RWPE1 (cell line): Measurements from ENCODE around the gene CELF4.

Experiments used
- CTCF ChIA-PET: fragments of 350-600 bp; sonication (Branson Sonifier 250); formaldehyde crosslinking; extraction: SDS; loops from one replicate; lab custom pipeline; 2021; lab: Yijun Ruan, JAX
- POLR2A ChIA-PET: fragments of 400-600 bp; formaldehyde crosslinking; extraction: SDS; loops from one replicate; lab custom pipeline; 2020; ENCODE audit warnings: antibody characterized with exemption; ENCODE audit not compliant: low non-redundant PET; lab: Yijun Ruan, JAX
- DNase-seq: peaks from one replicate; pipeline ENCODE4 v3.0.0; 2012; ENCODE audit warnings: low spot score
- H3K27ac ChIP-seq: fragments of 450-650 bp; 2 replicates; pipeline ENCODE4 v1.5.1; 2017
- CTCF ChIP-seq: fragments of 450-650 bp; conservative IDR thresholded peaks from 2 replicates; pipeline ENCODE4 v1.5.1; 2017; ENCODE audit warnings: low read depth, mild to moderate bottlenecking

Gene CELF4

GRCh38 chr18:37277804-37278203, 287.8 kb downstream of the CELF4 start:
- CTCF ChIA-PET = no interaction called here
- no peak overlapping the region for H3K27ac ChIP-seq
- POLR2A ChIA-PET = no interaction called here
- DNase-seq = no peak
- no peak for TF ChIP-seq CTCF

DNA sequence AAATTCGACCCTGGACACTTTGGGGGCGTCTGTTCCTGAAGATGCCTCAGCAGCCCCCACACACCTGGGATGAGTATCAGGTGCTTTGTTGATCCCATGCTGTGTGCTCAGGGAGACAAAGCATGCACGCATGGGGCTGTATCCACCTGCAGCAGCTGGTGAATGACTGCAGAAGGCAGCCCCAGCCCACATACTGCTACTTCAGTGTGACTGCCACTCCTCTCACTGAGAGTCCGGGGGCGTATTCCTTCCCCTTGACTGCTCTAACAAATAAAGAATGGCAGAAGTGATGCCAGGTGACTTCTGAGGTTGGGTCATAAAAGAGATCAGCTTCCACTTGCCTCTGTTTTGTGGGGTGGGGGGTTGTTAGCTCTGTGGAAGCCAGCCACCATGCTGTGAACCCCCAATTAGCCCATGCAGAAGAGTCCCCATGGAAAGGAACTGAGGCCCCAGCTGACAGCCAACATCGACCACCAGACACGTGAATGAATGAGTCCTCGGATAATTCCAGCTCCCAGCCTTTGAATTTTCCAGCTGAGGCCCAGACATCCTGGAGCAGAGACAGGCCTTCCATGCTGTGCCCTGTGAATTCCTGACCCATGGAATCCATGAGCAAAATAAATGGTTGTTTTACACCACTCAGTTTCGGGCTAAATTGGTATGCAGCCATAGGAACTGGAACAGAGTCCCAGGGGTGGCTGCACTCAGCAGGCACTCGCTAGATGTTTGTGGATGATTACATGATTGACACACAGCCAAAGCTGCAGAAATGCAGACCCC, 289.3 kb downstream of the CELF4 start:
- no peak for TF ChIP-seq CTCF
- no peak overlapping the region for H3K27ac ChIP-seq
- no peak for DNase-seq
- ChIA-PET CTCF (interaction anchor here (0.7 kb wide), 1 partner anchor 208 kb away, joined by 3 read pairs; no protein-coding TSS in a partner anchor), POLR2A (no interaction called here)

GRCh38 chr18:37275237-37275741, 290.3 kb downstream of the CELF4 start:
- H3K27ac ChIP-seq = no peak overlapping the region
- no peak for TF ChIP-seq CTCF
- ChIA-PET POLR2A (no interaction called here), CTCF (no interaction called here)
- no peak for DNase-seq

DNA sequence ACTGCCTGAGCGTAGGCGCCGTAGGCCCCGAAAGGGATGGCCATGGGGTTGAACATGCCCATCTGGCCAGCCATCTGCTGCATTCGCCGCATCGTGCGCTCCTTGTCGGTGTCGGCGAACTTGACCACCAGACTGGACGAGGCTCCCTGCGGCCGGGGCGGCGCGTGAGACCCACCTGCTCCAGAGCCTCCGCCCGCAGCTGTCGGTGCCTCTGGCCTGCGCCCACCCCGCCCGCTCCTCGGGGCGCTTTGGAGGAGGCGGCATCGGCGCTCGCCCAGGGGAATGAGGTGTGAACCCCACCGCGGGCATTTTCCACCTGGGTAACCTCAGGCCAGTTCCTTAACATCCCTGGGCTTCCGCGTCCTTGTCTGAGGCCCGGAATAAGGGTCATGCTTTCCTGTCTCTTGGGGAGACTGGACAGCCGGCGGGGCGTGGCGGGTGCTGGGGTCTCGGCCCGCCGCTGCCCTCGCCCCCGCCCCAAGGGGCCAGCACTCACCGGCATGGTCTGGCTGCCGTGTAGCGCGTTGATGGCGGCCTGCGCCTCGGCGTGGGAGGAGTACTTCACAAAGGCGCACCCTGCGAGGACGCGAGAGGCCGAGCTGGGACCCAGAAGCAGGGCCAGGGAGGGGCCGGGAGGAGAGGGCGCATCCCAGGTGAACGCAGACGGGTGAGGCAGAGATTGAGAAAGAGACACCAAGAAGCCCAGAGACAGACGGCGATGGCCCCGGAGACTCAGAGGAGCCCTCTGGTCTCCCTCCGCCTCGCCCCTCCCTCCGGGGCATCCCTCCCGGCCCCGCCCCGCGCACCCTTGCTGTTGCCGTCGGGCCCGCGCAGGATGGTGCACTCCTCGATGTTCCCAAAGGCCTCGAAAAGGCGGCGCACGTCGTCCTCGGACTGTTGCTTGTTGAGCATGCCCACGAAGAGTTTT, 291.0 kb downstream of the CELF4 start:
- ChIA-PET CTCF (no interaction called here), POLR2A (no interaction called here)
- no peak overlapping the region for H3K27ac ChIP-seq
- no peak for TF ChIP-seq CTCF
- DNase-seq = no peak

- DNase-seq = no peak
- no peak overlapping the region for H3K27ac ChIP-seq
- ChIA-PET POLR2A (no interaction called here), CTCF (interaction anchor here (0.6 kb wide), 3 partner anchors 169 to 364 kb away, joined by 3 to 5 read pairs (median 4); no protein-coding TSS in a partner anchor)
- TF ChIP-seq CTCF = no peak
These were observed 292.8 kb downstream of the CELF4 start for GRCh38 chr18:37272841-37273240.

DNA sequence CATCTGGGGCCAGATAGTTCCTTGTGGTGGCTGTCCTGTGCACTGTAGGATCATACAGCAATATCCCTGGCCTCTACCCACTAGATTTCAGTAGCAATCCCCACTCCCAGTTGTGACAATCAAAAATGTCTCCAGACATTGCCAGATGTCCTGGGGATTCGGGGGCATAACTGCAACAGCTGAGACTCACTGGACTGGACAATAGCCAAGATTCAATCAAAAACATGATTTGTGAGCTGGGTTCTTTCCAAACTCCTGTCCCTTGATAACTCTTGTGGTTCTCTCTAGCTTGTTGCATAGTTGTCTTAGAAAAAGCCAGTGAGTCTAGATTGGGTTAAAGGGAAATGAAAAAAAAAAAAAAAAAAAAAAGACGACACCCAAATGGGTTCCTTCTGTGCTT, 293.4 kb downstream of the CELF4 start:
- ChIA-PET POLR2A (no interaction called here), CTCF (interaction anchor here (0.6 kb wide), 1 partner anchor 363 kb away, joined by 3 read pairs; no protein-coding TSS in a partner anchor)
- no peak for TF ChIP-seq CTCF
- DNase-seq = no peak
- no peak overlapping the region for H3K27ac ChIP-seq
